Measurements from ENCODE around the gene LITAF.
"Not testable (repeated sequence)": the region's sequence is repeated elsewhere in the genome, so short reads cannot be mapped to it uniquely, and the experiment has no call there.

Gene LITAF

GRCh38 chr16:11560701-11561453 is 25.8 kb downstream of the LITAF start:
- TF ChIP-seq CTCF (IDR thresholded peaks at IDR 0.05; ENCODE audit: control insufficient read depth, insufficient read depth, low read depth, low read length, missing control alignments): no peak
- no peak overlapping the region for H3K4me3 ChIP-seq (ENCODE audit: control insufficient read depth, low read depth, low read length)
- DNase-seq (ENCODE audit: low read depth): no peak

GRCh38 chr16:11558308-11558823 is 28.4 kb downstream of the LITAF start:
- not testable (repeated sequence) for H3K4me3 ChIP-seq (ENCODE audit: control insufficient read depth, low read depth, low read length); DNase-seq (ENCODE audit: low read depth)

GRCh38 chr16:11557801-11558200 is 28.9 kb downstream of the LITAF start:
- DNase-seq (ENCODE audit: low read depth): no peak
- TF ChIP-seq CTCF (IDR thresholded peaks at IDR 0.05; ENCODE audit: control insufficient read depth, insufficient read depth, low read depth, low read length, missing control alignments): no peak
- H3K4me3 ChIP-seq (ENCODE audit: control insufficient read depth, low read depth, low read length): no peak overlapping the region

- no peak for DNase-seq (ENCODE audit: low read depth)
- TF ChIP-seq CTCF (IDR thresholded peaks at IDR 0.05; ENCODE audit: control insufficient read depth, insufficient read depth, low read depth, low read length, missing control alignments): no peak
Observed at GRCh38 chr16:11556945-11557720, 29.6 kb downstream of the LITAF start.

GRCh38 chr16:11556214-11556819 is 30.4 kb downstream of the LITAF start:
- H3K4me3 ChIP-seq (ENCODE audit: control insufficient read depth, low read depth, low read length): no peak overlapping the region
- DNase-seq (ENCODE audit: low read depth): no peak
- no peak for TF ChIP-seq CTCF (IDR thresholded peaks at IDR 0.05; ENCODE audit: control insufficient read depth, insufficient read depth, low read depth, low read length, missing control alignments)

More at GRCh38 chr16:11556945-11557720, 29.6 kb downstream of the LITAF start:
- no peak overlapping the region for H3K4me3 ChIP-seq (ENCODE audit: control insufficient read depth, low read depth, low read length)

GRCh38 chr16:11554053-11554452 is 32.7 kb downstream of the LITAF start:
- DNase-seq (ENCODE audit: low read depth): no peak
- TF ChIP-seq CTCF (IDR thresholded peaks at IDR 0.05; ENCODE audit: control insufficient read depth, insufficient read depth, low read depth, low read length, missing control alignments): no peak

More at GRCh38 chr16:11554053-11554452, 32.7 kb downstream of the LITAF start:
- H3K4me3 ChIP-seq (ENCODE audit: control insufficient read depth, low read depth, low read length): no peak overlapping the region

All from AG09309 (cell line).